NCI-H2029 treated with DMSO at 0.1 percent for 48 hours (cell line): Measurements from ENCODE around the gene DQX1.
"Not testable (repeated sequence)": the region's sequence is repeated elsewhere in the genome, so short reads cannot be mapped to it uniquely, and the experiment has no call there.

Source experiments
- DNase-seq: peaks from one replicate; lab custom pipeline; 2025; lab: John Stamatoyannopoulos, UW

Gene DQX1, protein sequence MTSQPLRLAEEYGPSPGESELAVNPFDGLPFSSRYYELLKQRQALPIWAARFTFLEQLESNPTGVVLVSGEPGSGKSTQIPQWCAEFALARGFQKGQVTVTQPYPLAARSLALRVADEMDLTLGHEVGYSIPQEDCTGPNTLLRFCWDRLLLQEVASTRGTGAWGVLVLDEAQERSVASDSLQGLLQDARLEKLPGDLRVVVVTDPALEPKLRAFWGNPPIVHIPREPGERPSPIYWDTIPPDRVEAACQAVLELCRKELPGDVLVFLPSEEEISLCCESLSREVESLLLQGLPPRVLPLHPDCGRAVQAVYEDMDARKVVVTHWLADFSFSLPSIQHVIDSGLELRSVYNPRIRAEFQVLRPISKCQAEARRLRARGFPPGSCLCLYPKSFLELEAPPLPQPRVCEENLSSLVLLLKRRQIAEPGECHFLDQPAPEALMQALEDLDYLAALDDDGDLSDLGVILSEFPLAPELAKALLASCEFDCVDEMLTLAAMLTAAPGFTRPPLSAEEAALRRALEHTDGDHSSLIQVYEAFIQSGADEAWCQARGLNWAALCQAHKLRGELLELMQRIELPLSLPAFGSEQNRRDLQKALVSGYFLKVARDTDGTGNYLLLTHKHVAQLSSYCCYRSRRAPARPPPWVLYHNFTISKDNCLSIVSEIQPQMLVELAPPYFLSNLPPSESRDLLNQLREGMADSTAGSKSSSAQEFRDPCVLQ

GRCh38 chr2:74525717-74526648, at the start of gene DQX1:
Gene DQX1, minus strand, starts transcription at chr2:74526231. Its CDS starts 502 bp downstream, at chr2:74525729.
- DNase-seq = no peak

- no peak for DNase-seq
Measured at GRCh38 chr2:74575320-74575719, 49.3 kb upstream of the DQX1 start.

DNA sequence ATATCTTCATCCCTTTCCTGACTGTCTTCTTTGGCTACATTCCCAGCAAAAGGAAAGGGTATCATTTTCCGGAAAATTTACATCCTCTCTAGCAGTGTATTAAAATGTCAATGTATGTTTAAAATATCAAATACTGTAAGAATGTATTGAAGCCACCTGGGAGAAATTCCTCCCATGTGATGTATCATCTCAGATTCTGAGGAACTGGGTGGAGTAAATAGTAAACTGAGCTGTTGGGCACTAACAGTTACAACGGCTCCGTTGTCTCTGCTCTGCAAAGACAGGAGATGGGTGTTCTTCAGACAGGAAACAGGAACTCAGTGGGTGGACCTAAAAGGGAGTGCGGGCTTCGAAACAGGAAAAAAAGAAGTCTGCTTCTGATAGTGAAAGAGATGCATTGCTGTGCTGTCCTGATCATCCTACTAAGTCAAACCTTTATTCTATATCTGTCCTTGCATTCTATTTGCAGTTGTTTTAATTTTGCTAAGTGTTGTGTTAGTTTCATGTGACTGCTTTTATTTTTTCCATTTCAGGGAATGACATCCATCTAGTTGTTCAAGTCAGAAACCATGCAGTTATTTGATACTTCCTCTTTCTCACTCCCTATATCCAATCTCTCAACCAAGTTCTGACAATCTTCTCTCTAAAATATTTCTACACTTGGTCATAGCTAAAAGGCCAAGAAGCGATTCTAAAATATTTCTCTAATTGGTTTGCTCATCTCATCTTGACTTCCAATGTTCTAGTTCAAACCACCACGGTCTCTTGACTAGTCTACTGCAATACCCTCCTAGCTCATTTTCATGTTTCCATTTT, 47.9 kb upstream of the DQX1 start:
- no peak for DNase-seq

DNA sequence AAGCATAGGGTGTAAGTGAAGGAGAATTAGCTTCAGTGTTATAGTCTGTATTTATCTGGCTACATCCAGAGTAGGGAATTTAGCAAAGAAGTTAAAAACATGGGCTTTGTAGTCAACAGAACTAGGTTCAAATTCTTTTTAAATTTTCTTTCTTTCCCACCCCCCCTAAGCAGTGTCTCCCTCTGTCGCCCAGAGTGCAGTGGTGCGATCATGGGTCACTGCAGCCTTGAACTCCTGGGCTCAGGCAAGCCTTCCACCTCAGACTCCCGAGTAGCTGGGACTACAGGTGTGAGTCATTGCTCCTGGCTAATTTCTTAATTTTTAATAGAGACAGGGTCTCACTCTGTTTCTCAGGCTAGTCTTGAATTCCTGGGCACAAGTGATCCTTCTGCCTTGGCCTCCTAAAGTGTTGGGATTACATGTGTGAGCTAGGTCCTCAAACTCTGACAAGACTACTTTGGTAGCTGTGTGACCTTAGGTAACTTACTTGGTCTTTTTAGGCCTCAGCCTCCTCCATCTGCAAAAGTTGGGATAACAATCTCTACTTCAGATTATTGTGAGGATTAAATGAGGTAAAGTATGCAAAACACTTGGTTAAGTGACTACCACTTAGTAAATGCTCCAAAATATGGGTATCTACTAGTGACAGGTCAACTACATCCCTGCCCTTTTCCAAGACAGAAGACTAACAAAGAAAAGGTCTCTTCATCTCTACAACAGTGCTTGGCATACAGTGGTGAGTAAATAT, 46.3 kb upstream of the DQX1 start:
- DNase-seq = no peak

GRCh38 chr2:74571058-74571457, 45.0 kb upstream of the DQX1 start:
- DNase-seq = no peak

GRCh38 chr2:74569686-74570085, 43.7 kb upstream of the DQX1 start:
- DNase-seq = no peak

DNA sequence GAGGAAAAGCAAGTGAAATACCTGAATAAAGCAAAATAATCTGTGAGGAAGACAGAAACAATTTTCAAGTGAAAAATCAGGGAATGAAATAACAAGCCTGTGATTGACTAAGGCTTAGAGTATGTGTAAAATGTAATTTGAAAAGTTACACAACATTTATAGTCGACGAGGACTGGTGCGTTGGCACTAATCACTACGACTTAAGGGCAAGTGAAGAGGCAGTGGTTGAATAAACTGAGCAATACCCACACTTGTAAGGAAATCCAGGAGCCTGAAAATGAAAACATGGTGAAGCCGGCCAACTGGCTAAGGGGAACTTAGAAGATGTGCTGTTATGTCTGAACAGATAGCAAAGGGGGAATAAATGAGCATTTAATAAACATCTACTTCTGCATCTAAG, 41.9 kb upstream of the DQX1 start:
- DNase-seq = no peak

- DNase-seq = no peak
Measured at GRCh38 chr2:74566754-74567085, 40.7 kb upstream of the DQX1 start.

DNA sequence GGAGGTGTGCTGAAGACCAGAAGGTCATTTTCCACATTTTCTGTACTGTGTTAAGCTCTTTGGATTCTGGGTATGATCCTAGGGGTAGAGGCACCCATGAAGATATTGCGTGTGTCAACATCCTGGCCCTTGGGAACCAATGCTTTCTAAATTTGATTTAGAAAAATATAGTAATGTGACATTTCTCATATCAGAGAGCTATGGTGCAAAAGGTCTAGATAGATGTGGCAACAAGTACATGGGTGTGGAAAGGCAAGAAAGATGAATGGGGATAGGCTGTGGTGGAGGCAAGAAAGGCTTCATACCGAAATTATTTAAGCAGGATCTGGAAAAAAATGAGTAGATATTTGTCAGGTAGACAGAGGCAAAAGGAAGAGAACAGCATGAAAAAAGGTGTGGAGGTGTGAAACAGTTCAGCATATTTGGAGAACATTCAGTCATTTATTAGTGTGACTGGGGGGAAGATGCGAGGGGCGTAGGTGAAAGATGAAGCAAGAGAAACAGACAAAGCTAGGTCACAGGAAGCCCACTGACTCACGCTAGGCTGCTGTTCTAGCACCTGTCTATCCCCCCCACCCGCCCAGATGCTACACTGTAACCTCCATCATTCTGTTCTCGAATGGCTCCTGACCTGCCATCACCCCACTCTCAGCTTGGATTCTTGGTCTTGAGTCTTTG, 40.2 kb upstream of the DQX1 start:
- DNase-seq = no peak

DNA sequence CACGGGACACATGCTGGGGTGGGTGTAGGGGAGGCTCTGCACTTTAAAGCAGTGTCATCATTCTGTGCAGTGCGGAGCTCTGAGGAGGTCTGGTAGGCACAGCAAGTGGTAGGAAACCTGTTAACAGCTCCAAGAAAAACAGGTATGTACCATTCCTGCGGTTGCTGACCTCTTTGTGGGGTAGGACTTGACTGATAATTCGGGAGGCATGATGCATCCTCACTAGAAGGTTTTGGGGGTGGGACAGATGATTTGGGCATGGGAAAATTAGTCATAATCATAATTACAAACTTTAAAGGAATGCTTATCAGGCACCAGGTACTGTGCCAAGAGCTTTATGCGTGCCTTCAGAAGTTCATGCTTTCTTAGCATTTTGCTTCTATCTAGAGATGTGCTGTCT, 38.2 kb upstream of the DQX1 start:
- no peak for DNase-seq

DNA sequence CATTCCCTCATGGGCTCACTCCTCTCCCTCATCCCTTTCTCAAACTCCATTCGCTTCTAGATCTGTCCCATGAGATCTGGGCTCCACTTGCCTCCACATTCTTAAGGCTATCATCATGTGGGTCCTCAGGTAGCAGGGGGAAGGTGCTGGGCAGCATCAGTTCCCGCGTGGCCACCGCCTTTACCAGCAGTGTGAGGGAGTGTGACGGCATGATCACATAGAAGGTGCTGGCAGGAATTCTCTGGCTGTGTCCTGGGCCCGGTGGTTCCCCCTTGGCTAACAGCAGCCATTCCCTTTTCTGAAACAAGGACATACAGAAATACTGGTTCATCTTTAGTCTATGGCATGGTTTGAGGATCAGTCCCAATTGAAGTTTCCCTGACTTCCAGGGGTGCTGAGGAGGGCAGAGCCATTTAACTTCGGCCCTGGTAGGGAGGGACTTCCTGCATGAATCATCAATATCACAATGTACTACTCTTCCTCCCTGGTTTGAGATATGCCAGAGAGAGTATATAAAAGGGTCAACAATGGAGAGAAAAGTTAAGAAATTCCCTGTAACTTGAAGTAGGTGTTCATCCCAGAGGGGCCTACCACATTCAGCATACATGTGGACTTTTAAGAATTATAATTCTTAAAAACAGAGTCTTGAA, 36.2 kb upstream of the DQX1 start:
- no peak for DNase-seq

DNA sequence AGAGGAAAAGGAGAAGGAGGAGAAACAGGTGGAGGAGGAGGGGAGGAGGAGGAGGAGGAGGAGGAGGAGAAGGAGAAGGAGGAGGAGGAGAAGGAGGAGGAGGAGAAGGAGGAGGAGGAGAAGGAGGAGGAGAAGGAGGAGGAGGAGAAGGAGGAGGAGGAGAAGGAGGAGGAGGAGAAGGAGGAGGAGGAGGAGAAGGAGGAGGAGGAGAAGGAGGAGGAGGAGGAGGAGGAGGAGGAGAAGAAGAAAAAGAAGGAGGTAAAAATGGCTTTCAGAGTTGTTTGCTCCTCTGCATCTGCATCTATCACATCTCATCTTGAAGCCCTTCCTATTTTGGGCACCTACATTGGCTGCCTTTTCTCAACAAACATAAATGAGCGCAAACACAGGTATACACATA, 35.0 kb upstream of the DQX1 start:
- DNase-seq = not testable (repeated sequence)

DNA sequence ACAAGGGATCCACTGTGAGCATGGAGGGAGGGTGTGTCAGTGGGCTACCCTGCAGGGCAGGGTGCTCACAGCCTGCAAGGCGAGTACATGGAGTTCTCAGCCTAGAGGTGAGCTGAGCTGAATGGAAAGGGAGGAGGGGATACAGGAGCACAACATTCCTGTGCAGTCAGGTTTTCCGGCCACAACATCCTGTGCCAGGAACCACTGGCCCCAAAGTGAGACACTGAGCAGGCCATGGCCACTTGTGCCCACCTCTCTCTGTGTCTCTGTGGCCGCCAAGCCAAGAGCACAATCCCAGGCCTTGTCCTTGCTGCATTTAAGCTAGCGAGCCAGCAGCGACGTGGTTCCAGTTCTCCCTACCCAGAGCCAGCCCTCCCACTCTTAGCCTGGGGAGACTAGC, 34.6 kb upstream of the DQX1 start:
- no peak for DNase-seq

GRCh38 chr2:74559912-74560311, 33.9 kb upstream of the DQX1 start:
- DNase-seq = no peak

DNA sequence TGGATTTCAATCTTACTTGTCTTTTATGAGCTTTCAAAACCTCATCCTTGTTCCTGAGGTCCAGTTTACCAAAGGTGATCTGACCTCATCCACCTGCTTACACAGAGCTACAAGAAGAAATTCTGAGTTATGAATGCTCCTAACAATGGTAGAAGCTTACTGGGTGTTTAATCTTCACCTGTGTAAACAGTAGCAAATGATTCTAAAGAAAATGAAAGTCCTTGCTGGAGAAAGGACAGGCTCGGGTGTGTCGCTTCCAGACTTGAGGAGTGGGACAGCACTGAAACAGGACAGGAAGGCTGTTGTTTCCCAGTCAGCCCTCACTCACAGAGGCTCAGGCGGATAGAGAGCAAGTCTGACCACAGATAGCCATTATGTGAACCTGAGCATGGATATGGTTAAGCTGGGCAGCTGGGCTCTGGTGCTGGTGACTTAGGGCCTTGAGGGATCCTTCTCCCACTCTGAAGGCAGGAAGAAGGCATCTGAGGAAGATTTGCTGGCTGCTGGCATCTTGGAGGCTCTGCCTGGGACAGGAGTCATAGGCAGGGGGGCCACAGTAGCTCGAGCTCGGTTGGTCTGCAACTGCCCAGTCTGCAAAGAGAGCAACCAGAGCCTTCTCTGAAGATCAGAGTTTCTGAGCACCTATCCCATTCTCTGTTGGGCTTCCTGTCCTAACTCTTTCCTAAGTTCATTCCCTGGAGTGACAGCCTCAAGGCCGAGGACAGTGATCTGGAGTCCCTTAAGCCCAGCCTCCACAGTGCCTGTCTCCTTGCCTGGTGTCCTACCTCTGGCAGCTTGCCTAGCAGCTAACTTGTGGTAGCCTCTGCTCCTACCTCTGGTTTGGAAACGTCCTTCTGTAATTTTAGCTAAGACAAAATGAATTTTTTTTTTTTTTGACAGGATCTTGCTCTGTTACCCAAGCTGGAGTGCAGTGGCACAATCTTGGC, 32.5 kb upstream of the DQX1 start:
- no peak for DNase-seq

GRCh38 chr2:74556831-74557370, 30.9 kb upstream of the DQX1 start:
- no peak for DNase-seq

GRCh38 chr2:74556159-74556558, 30.1 kb upstream of the DQX1 start:
- DNase-seq = no peak

- no peak for DNase-seq
Measured at GRCh38 chr2:74555610-74556103, 29.6 kb upstream of the DQX1 start.
